Measurements from ENCODE around the gene HES3. TPM values are rescaled to one million over a fixed set of nuclear protein-coding genes. Genes with fewer than 3 reads are reported as not detected.

HES3 gene
- polyA plus RNA-seq, 1 of the 3 experiments (the other 2 are of a cell fraction) = not detected

DNA sequence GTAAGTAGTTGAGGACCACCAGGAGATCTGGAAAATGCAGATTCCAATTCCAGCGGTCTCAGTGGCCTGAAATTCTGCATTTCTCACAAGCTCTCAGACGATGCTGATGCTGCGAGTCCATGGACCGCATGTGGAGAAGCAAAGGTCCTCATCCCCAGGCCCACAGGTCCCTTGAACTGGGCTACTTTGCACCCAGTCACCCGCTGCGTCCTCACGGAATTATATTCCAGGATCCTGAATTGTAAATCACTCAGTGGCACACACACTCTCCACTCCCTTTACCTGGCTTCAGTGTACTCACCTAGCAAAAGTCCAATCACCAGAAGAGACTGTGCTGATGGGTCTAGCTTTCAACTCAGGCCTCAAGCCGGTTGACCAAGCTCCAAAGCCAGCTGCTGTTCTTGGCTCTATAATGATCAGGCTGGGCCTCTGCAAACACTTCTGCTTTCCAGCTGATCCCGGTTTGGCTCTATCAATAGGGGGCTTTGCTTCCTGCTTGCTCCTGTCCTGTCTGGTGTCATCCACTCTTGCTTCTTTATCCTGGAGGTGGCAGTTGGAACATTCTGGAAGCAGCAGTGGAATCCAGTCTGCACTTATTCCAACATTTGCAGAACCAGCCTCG, 43.7 kb upstream of the HES3 start:
- no peaks in the 10 kb centered on the region for H3K9me3 ChIP-seq
- DNase-seq = no peak
- peak overlapping the region; percentile 84 to 87; a peak in 3 of 4 replicates for H3K4me3 ChIP-seq (ENCODE audit: low read depth in 2 of 2, low read length in 1 of 2)
- CTCF ChIA-PET = interaction anchor here (0.9 to 4.9 kb wide), 6 partner anchors 8 to 44 kb away, joined by 3 to 32 read pairs (median 5); no protein-coding TSS in a partner anchor
- peaks cover 12 to 23% of the 10 kb centered on the region in 2 experiments for H3K36me3 ChIP-seq (replicated peaks in 1 of 2; ENCODE audit: control insufficient read depth in 1 of 2, insufficient read depth in 2 of 2, low read length in 1 of 2)
- peak overlapping the region; percentile 98 for H3K9ac ChIP-seq
- peaks cover 5% of the 10 kb centered on the region for H3F3A ChIP-seq (replicated peaks; ENCODE audit: insufficient read depth)
- H2AFZ ChIP-seq (ENCODE audit: low read depth) = peak overlapping the region; percentile 95
- no peaks in the 10 kb centered on the region for H3K9me2 ChIP-seq
- no peaks in the 10 kb centered on the region for H3K27me3 ChIP-seq (ENCODE audit: insufficient read depth)
- POLR2A ChIA-PET = no interaction called here
- peaks cover 32% of the 10 kb centered on the region for H4K20me1 ChIP-seq (ENCODE audit: insufficient read depth)
- peak overlapping the region; percentile 74 to 91 for H3K27ac ChIP-seq (ENCODE audit: low read depth in 2 of 2, low read length in 1 of 2)
- peaks cover 8 to 17% of the 10 kb centered on the region in 2 experiments; a peak in 3 of 4 replicates for H3K4me1 ChIP-seq (ENCODE audit: control insufficient read depth in 1 of 2, insufficient read depth in 2 of 2, low read depth in 1 of 2, low read length in 1 of 2)
- WGBS (ENCODE audit: low lambda C conversion rate) = 78% methylated on average over 10 of the region's 10 CpGs
- peak overlapping the region; percentile 69 for H3K4me2 ChIP-seq
- H3K79me2 ChIP-seq (ENCODE audit: insufficient read depth) = peaks cover 46% of the 10 kb centered on the region
- TF ChIP-seq, protein P1, sequence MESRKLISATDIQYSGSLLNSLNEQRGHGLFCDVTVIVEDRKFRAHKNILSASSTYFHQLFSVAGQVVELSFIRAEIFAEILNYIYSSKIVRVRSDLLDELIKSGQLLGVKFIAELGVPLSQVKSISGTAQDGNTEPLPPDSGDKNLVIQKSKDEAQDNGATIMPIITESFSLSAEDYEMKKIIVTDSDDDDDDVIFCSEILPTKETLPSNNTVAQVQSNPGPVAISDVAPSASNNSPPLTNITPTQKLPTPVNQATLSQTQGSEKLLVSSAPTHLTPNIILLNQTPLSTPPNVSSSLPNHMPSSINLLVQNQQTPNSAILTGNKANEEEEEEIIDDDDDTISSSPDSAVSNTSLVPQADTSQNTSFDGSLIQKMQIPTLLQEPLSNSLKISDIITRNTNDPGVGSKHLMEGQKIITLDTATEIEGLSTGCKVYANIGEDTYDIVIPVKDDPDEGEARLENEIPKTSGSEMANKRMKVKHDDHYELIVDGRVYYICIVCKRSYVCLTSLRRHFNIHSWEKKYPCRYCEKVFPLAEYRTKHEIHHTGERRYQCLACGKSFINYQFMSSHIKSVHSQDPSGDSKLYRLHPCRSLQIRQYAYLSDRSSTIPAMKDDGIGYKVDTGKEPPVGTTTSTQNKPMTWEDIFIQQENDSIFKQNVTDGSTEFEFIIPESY (IDR thresholded peaks at IDR 0.05; ENCODE audit: borderline replicate concordance, low read depth) = no peak
- TF ChIP-seq MEF2A (IDR thresholded peaks at IDR 0.05; ENCODE audit: borderline replicate concordance, low read depth) (no peak), RXRA (IDR thresholded peaks at IDR 0.05; ENCODE audit: borderline replicate concordance, low read depth) (no peak), REST (IDR thresholded peaks at IDR 0.05; ENCODE audit: low read depth, low read length) (no peak), RFX5 (IDR thresholded peaks at IDR 0.05; ENCODE audit: low read length) (no peak), EP300 (IDR thresholded peaks at IDR 0.05; ENCODE audit: borderline replicate concordance in 1 of 2, low read depth in 1 of 2, low read length in 1 of 2) (no peak), GABPA (IDR thresholded peaks at IDR 0.05; ENCODE audit: low read depth) (no peak), MAX (IDR thresholded peaks at IDR 0.05; ENCODE audit: low read depth) (no peak), YY1 (IDR thresholded peaks at IDR 0.05; ENCODE audit: low read depth) (no peak), EZH2phosphoT487 (IDR thresholded peaks at IDR 0.05; ENCODE audit: borderline replicate concordance, low read depth) (no peak), FOXM1 (IDR thresholded peaks at IDR 0.05; ENCODE audit: low read depth) (no peak), FOSL2 (IDR thresholded peaks at IDR 0.05; ENCODE audit: borderline replicate concordance, low read depth) (no peak), NFIC (IDR thresholded peaks at IDR 0.05; ENCODE audit: borderline replicate concordance) (no peak), RAD21 (IDR thresholded peaks at IDR 0.05; ENCODE audit: low read length) (no peak), CHD2 (IDR thresholded peaks at IDR 0.05; ENCODE audit: low read length, partially characterized antibody) (no peak), FOXJ3 (CRISPR knock-in tag; IDR thresholded peaks at IDR 0.05) (no peak), SIN3A (IDR thresholded peaks at IDR 0.05; ENCODE audit: borderline replicate concordance, low read depth, low read length) (no peak), ELF1 (IDR thresholded peaks at IDR 0.05) (no peak), TCF12 (IDR thresholded peaks at IDR 0.05) (no peak)
- TF ChIP-seq, protein P2, sequence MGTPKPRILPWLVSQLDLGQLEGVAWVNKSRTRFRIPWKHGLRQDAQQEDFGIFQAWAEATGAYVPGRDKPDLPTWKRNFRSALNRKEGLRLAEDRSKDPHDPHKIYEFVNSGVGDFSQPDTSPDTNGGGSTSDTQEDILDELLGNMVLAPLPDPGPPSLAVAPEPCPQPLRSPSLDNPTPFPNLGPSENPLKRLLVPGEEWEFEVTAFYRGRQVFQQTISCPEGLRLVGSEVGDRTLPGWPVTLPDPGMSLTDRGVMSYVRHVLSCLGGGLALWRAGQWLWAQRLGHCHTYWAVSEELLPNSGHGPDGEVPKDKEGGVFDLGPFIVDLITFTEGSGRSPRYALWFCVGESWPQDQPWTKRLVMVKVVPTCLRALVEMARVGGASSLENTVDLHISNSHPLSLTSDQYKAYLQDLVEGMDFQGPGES (IDR thresholded peaks at IDR 0.05; ENCODE audit: low read depth, low read length) = no peak
